ENCODE measurements around the gene TENM4. TPM values are rescaled to one million over a fixed set of nuclear protein-coding genes. Genes with fewer than 3 reads are reported as not detected.
A peak's percentile ranks its signal among the peaks of the same experiment; 100 is the strongest.

The TENM4 gene
- total RNA-seq, 2 experiments from 2014 or later = not detected

DNA sequence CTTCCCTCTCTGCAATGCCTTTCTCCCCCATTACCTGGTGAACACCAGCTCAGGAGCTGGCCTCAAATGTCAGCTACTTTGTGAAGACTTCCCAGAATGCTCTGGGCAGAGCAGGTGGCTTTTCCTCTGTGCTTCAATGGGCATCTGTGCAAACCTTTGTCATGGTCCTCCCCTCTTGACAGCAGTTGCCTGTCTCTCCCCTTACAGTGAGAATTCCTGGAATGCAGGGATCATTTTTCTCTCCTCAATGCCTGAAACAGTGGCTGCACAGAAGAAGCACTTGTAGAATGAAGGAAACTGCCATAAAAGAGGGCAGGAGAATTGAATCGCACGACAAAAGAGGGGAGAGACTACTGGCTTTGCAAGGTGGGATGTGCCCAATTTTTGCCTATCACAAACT lies 773.4 kb downstream of the TENM4 start:
- Mint-ChIP-seq H3K4me3 (no peak overlapping the region), H3K27ac (no peak overlapping the region), H3K36me3 (ENCODE audit: low read depth) (no peaks in the 10 kb centered on the region), H3K4me1 (ENCODE audit: low read depth) (no peaks in the 10 kb centered on the region), H3K27me3 (ENCODE audit: low read depth) (no peaks in the 10 kb centered on the region), H3K9me3 (ENCODE audit: insufficient read depth) (no peaks in the 10 kb centered on the region)
- ChIA-PET POLR2A (no interaction called here), CTCF (no interaction called here)
- no peak for DNase-seq
- ATAC-seq = no peak

DNA sequence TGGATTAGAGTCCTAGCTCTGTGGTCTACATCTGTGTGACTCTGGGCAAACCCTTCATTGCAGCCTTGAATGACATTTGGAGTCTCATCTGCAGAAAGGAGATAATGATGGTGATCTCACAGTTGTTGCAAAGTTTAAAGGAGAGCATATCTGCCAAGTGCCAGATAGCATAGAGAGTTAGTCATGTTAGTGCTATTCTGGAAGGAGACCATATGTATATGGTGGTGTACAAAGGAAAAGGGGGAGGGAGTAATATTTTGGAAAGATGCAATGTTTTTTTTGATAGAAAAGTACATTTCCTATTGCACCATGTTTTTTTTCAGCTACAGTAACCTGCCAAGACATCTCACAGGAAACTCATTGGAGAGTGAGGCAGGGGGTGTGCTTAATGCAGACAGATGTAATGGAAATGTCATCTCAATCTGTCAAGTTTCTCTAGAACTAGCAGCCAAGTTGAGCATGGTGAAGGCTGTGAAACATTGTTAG lies 774.1 kb downstream of the TENM4 start:
- ChIA-PET CTCF (no interaction called here), POLR2A (no interaction called here)
- Mint-ChIP-seq H3K4me1 (ENCODE audit: low read depth) (no peaks in the 10 kb centered on the region), H3K27ac (no peak overlapping the region), H3K27me3 (ENCODE audit: low read depth) (no peaks in the 10 kb centered on the region), H3K36me3 (ENCODE audit: low read depth) (no peaks in the 10 kb centered on the region), H3K9me3 (ENCODE audit: insufficient read depth) (no peaks in the 10 kb centered on the region), H3K4me3 (no peak overlapping the region)
- ATAC-seq = no peak
- DNase-seq = no peak

DNA sequence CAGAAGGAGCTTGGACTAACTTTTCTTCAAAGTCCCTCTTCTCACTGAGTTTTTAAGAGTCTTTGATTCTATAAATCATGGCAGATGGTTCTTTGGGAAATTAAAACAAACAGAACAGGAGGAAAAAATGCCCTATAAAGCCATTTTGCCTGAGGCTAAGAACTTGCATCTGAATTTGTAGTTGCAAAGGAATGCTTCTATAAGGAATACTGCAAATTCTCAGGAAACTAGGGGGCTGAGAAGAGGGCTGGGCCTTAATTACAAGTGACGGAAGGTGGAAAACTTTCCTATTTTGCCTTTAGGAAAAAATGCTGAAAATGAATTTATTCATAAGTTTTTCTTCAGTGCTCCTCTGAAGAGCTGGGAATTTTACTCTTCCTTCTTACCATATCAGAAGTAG lies 776.2 kb downstream of the TENM4 start:
- Mint-ChIP-seq H3K27me3 (ENCODE audit: low read depth) (no peaks in the 10 kb centered on the region), H3K4me3 (no peak overlapping the region), H3K9me3 (ENCODE audit: insufficient read depth) (no peaks in the 10 kb centered on the region), H3K36me3 (ENCODE audit: low read depth) (no peaks in the 10 kb centered on the region), H3K4me1 (ENCODE audit: low read depth) (no peaks in the 10 kb centered on the region), H3K27ac (no peak overlapping the region)
- DNase-seq = no peak
- ATAC-seq = no peak
- ChIA-PET CTCF (interaction anchor here (1.1 kb wide), 1 partner anchor 19 kb away, joined by 3 read pairs; no protein-coding TSS in a partner anchor), POLR2A (no interaction called here)

DNA sequence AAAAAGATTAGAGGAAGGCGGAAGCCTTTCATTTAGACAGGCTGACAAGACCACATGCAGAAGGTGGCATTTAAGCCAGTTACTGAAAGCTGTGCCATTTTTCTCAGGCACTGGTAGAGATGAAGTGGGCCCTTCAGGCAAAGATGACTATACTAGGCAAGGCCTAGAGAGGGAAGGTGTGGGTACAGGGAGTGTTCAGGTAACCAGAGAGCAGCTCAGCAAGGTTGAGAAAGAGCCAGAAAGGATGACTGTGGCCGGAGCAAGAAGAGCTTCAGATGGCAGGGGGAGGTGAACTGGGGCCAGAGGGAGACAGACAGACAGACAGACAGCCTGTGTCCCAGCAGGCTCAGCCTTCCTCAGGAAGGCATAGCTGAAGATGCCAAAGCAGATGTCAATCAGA lies 778.0 kb downstream of the TENM4 start:
- H3K27ac Mint-ChIP-seq = no peak overlapping the region
- POLR2A ChIA-PET = no interaction called here
- no peaks in the 10 kb centered on the region for H3K36me3 Mint-ChIP-seq (ENCODE audit: low read depth)
- DNase-seq (no peak), ATAC-seq (no peak)
- CTCF ChIA-PET = interaction anchor here (1.3 kb wide), 1 partner anchor 22 kb away, joined by 3 read pairs; no protein-coding TSS in a partner anchor
- no peaks in the 10 kb centered on the region for H3K27me3 Mint-ChIP-seq (ENCODE audit: low read depth)
- no peaks in the 10 kb centered on the region for H3K9me3 Mint-ChIP-seq (ENCODE audit: insufficient read depth)
- no peak overlapping the region for H3K4me3 Mint-ChIP-seq
- H3K4me1 Mint-ChIP-seq (ENCODE audit: low read depth) = no peaks in the 10 kb centered on the region

DNA sequence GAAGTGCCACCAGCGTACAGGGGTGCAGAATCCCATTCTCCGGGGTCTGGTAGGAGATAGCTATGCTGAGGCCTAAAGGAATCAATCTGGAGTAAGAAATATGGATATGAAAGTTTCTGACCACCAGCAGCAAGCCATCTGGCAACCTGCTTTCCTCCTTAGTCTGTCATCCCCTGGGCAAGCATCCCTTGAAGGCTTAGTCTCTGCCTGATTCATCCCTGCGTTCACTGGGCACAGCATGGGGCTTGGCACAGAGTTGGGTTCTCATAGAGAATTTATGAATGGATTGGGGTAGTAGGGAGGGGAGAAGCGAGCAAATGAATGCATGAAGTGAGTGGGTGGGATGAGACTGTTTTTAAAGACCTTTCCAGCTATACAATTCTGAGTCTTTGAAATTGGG lies 780.4 kb downstream of the TENM4 start:
- Mint-ChIP-seq H3K36me3 (ENCODE audit: low read depth) (no peaks in the 10 kb centered on the region), H3K27ac (no peak overlapping the region), H3K4me1 (ENCODE audit: low read depth) (no peaks in the 10 kb centered on the region), H3K4me3 (no peak overlapping the region), H3K9me3 (ENCODE audit: insufficient read depth) (no peaks in the 10 kb centered on the region), H3K27me3 (ENCODE audit: low read depth) (no peaks in the 10 kb centered on the region)
- POLR2A ChIA-PET = no interaction called here
- CTCF ChIA-PET = interaction anchor here (1.8 kb wide), 1 partner anchor 15 kb away, joined by 6 read pairs; no protein-coding TSS in a partner anchor
- ATAC-seq = no peak
- no peak for DNase-seq

DNA sequence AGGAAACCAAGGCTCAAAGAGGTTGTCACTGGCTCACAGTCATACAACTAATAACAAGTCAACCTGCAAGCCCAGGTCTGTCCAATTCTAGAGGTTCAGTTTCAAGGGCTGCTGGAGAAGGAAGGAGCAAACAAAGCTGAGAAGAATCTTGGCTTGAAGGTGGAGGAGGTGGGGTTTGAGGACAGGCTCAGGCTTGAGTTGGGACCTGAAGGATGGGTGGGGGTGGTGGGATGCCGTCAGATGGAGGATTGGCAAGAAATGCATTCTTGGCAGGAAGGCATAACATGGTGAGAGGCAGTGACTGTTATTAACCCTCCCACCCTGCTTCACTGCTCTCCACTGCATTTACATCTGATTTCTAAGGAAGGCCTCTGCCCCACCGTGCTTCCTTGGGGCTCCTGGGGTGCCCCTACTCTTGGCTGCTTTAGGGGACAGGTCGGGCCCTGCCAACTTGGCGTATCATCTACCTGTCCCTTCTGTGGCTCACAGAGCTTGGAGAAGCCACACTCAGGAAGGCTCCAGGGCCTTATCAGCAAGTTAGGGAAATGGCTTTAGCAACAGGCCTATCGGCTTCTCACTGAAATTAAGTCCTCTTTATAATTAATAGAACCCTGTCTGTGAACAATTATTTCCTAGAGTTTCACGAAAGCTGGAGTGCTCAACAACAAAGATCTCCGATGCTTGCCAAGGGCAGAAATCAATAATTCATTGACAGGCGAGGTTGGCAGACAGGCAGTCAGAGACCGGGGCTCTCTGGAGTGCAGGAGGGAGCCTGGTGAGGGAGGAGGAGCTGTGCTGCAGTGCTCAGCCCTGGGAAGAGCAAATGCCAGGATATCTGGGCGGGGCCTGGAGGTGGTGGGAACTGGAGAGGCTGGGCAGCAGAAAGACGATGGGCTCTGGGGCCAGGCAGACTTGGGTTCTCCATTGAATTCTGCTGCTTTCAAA lies 781.2 kb downstream of the TENM4 start:
- no peaks in the 10 kb centered on the region for H3K36me3 Mint-ChIP-seq (ENCODE audit: low read depth)
- no peaks in the 10 kb centered on the region for H3K4me1 Mint-ChIP-seq (ENCODE audit: low read depth)
- CTCF ChIA-PET = no interaction called here
- DNase-seq (peak; percentile 6), ATAC-seq (no peak)
- no peak overlapping the region for H3K27ac Mint-ChIP-seq
- POLR2A ChIA-PET = no interaction called here
- no peak overlapping the region for H3K4me3 Mint-ChIP-seq
- H3K27me3 Mint-ChIP-seq (ENCODE audit: low read depth) = no peaks in the 10 kb centered on the region
- no peaks in the 10 kb centered on the region for H3K9me3 Mint-ChIP-seq (ENCODE audit: insufficient read depth)

DNA sequence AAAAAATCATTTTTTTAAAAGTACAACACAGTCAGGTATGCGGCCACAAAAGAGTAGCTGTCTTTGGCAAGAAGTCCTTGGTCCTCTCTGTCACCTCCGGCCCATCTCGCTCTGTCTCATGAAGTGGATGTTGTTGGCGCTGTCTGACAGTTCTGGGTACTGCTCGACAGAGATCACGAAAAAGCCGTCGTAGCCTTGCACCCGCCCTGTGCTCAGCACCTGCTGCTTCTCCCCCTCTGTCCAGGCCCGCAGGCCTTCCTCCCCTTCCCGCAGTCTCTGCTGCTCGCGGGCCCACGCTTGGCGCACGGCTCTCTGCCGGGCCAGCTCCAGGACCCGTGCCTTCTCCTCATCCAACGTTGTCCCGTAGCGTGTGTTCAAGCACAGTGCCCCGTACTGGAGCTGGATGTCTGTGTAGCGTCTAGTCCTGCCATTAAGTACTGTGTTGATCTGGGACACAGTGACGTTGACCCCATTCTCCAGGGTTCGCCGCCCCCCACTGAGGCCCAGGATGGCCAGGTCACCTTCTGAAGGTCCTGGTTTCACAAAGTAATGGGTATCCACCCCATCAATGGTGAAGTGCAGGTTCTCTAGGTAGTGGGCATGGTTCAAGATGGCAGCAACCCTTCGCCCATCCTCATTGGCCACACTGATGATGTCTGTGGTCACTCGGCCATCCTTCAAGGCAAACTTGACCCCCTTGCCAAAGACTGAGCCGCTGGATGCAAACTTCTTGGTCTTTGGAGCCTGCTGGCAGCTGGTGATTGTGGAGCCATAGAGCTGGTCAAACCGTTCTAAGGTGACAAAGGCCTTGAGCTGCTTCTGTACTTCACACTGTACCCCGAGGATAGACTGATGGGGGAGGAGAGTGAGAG lies 782.6 kb downstream of the TENM4 start:
- Mint-ChIP-seq H3K27ac (no peak overlapping the region), H3K9me3 (ENCODE audit: insufficient read depth) (no peaks in the 10 kb centered on the region), H3K27me3 (ENCODE audit: low read depth) (no peaks in the 10 kb centered on the region), H3K4me3 (no peak overlapping the region), H3K36me3 (ENCODE audit: low read depth) (no peaks in the 10 kb centered on the region), H3K4me1 (ENCODE audit: low read depth) (no peaks in the 10 kb centered on the region)
- ChIA-PET CTCF (no interaction called here), POLR2A (no interaction called here)
- DNase-seq (peak; percentile 3), ATAC-seq (no peak)

DNA sequence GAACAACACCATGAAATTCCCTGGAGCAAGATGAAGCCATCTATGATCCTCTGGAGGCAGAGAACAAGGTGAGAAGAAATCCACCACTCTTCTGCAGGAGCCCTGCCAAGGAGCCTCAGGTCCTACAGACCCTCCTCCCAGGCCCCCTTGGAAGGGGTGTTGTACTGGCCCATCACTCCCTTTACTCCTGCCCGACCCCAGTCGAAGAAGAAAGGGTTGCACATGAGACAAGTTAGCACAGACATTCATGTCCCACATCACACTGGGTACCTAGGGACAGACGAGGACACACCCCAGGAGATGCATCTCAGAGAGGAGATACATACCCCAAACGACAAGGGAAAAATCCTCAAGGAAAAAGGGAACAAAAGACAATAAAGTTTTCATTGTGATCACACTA lies 783.4 kb downstream of the TENM4 start:
- no peaks in the 10 kb centered on the region for H3K9me3 Mint-ChIP-seq (ENCODE audit: insufficient read depth)
- ChIA-PET CTCF (no interaction called here), POLR2A (no interaction called here)
- H3K4me3 Mint-ChIP-seq = no peak overlapping the region
- peak; percentile 16 for DNase-seq
- no peaks in the 10 kb centered on the region for H3K4me1 Mint-ChIP-seq (ENCODE audit: low read depth)
- no peaks in the 10 kb centered on the region for H3K36me3 Mint-ChIP-seq (ENCODE audit: low read depth)
- no peaks in the 10 kb centered on the region for H3K27me3 Mint-ChIP-seq (ENCODE audit: low read depth)
- no peak for ATAC-seq
- no peak overlapping the region for H3K27ac Mint-ChIP-seq

DNA sequence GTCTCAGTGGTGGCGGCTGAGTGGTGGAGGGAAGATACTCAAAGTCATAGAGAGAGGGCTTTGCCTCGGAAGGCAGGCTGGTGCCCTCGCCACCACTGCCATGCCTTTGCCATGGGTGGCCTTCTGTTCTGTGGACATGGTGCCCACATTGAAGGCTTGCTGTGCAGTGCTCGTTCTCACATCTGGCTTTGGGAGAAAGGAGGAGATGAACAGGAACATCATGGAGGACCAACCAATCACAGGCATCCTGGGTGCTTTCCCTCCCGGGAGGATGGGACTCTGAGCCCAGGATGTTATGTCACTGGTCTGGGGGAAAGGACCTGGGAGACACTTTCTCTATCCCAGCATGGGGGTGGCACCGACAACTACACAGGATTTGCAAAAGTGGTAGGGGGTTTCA lies 783.8 kb downstream of the TENM4 start:
- H3K4me3 Mint-ChIP-seq = no peak overlapping the region
- no peak for ATAC-seq
- DNase-seq = peak; percentile 9
- no peak overlapping the region for H3K27ac Mint-ChIP-seq
- H3K36me3 Mint-ChIP-seq (ENCODE audit: low read depth) = no peaks in the 10 kb centered on the region
- no peaks in the 10 kb centered on the region for H3K27me3 Mint-ChIP-seq (ENCODE audit: low read depth)
- H3K9me3 Mint-ChIP-seq (ENCODE audit: insufficient read depth) = no peaks in the 10 kb centered on the region
- H3K4me1 Mint-ChIP-seq (ENCODE audit: low read depth) = no peaks in the 10 kb centered on the region
- POLR2A ChIA-PET = no interaction called here
- CTCF ChIA-PET = no interaction called here

DNA sequence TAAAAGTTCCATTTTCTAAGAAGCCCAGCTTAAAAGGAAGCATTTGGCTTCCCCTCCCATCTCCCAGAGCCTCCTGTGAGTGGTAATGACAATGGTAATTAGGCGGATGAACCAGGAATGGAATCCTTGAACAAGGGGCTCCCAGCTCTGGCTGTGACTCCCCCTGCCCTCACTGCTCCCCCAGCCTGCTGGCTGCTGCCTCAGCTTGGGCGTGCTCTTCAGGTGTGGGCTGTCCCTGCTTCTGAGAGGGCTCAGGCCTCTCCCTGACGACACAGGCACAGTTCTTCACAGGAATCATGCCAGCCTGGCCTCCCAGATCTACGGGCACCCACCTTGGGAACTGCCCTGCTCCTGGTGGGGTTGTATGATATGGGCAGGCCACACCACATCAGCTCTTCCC lies 784.5 kb downstream of the TENM4 start:
- CTCF ChIA-PET = interaction anchor here (1.3 to 1.9 kb wide), 2 partner anchors 9 to 11 kb away, joined by 4 to 14 read pairs; no protein-coding TSS in a partner anchor
- H3K9me3 Mint-ChIP-seq (ENCODE audit: insufficient read depth) = no peaks in the 10 kb centered on the region
- POLR2A ChIA-PET = no interaction called here
- H3K36me3 Mint-ChIP-seq (ENCODE audit: low read depth) = no peaks in the 10 kb centered on the region
- no peaks in the 10 kb centered on the region for H3K4me1 Mint-ChIP-seq (ENCODE audit: low read depth)
- no peaks in the 10 kb centered on the region for H3K27me3 Mint-ChIP-seq (ENCODE audit: low read depth)
- ATAC-seq (no peak), DNase-seq (peak; percentile 5)
- no peak overlapping the region for H3K4me3 Mint-ChIP-seq
- no peak overlapping the region for H3K27ac Mint-ChIP-seq

DNA sequence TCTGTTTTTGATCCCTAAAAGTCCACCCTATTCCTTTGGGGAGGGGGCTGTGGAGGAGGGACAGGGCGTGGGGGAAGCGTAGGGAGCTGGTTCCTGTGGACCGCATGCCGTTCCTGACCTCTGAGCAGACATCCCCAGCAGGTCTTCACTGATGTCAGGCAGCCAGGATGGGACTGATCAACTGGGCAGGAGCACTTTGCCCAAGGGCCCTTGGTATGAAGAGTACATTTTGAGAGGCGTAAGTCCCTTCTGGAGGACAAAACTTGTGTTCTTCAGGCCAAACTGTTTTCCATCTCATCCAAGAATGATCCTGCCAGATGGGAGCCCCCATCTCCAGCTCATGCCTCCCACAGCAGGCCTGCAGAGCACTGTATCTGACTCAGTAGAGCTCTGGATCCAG lies 785.3 kb downstream of the TENM4 start:
- H3K4me3 Mint-ChIP-seq = no peak overlapping the region
- CTCF ChIA-PET = interaction anchor here (1.3 to 1.9 kb wide), 2 partner anchors 8 to 10 kb away, joined by 4 to 14 read pairs; no protein-coding TSS in a partner anchor
- DNase-seq (peak; percentile 16), ATAC-seq (no peak)
- no peaks in the 10 kb centered on the region for H3K36me3 Mint-ChIP-seq (ENCODE audit: low read depth)
- no peak overlapping the region for H3K27ac Mint-ChIP-seq
- no peaks in the 10 kb centered on the region for H3K27me3 Mint-ChIP-seq (ENCODE audit: low read depth)
- POLR2A ChIA-PET = interaction anchor here (0.6 kb wide), 1 partner anchor 81 kb away, joined by 5 read pairs; no protein-coding TSS in a partner anchor
- no peaks in the 10 kb centered on the region for H3K4me1 Mint-ChIP-seq (ENCODE audit: low read depth)
- H3K9me3 Mint-ChIP-seq (ENCODE audit: insufficient read depth) = no peaks in the 10 kb centered on the region

DNA sequence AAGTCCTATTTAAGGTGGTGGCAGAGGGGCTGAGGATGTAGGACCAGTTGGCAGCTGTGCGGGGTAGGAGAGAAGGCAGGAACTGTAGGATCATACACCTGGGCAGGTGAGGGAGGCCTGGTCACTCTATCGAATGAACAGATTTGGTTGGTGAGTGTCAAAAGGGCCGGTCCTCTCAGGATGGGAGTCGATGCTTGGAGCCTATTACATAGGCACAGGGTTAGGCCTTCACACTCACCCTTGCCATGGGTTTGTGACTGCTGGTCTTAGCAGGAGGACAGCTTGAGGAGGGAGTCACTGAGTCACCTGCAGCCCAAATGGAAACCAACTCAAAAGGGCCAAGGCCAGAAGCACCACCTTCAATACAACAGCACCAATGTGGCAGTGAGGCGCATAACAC lies 786.0 kb downstream of the TENM4 start:
- no peaks in the 10 kb centered on the region for H3K27me3 Mint-ChIP-seq (ENCODE audit: low read depth)
- H3K4me3 Mint-ChIP-seq = no peak overlapping the region
- H3K36me3 Mint-ChIP-seq (ENCODE audit: low read depth) = no peaks in the 10 kb centered on the region
- no peaks in the 10 kb centered on the region for H3K9me3 Mint-ChIP-seq (ENCODE audit: insufficient read depth)
- ATAC-seq = no peak
- CTCF ChIA-PET = interaction anchor here (1.9 kb wide), 1 partner anchor 9 kb away, joined by 14 read pairs; no protein-coding TSS in a partner anchor
- POLR2A ChIA-PET = no interaction called here
- peak; percentile 13 for DNase-seq
- no peak overlapping the region for H3K27ac Mint-ChIP-seq
- no peaks in the 10 kb centered on the region for H3K4me1 Mint-ChIP-seq (ENCODE audit: low read depth)

Measured in activated CD8-positive, alpha-beta T cell treated with anti-CD3 and anti-CD28 coated beads, Interleukin-2, amount 10 ng/mL, durations not matched to agents 7 days and 5 days (primary cell).